Measurements from ENCODE around the gene TAF1D. TPM values are rescaled to one million over a fixed set of nuclear protein-coding genes. Genes with fewer than 3 reads are reported as not detected.

TAF1D gene
- polyA plus RNA-seq, 1 donor from 2014 or later, result 204 TPM

DNA sequence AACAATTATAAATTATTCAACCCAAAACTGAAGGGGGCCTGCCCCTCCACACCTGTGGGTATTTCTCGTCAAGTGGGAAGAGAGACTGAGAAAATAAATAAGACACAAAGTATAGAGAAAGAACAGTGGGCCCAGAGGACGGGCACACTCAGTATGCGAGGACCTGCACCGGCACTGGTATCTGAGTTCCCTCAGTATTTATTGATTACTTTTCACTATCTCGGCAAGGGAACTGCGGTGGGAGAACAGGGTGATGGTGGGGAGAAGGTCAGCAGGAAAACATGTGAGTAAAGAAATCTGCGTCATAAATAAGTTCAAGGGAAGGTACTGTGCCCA is 3.3 kb upstream of the TAF1D start:
- H2AFZ ChIP-seq (ENCODE audit: low read depth, low read length), result no peak overlapping the region
- H3K79me2 ChIP-seq (replicated peaks; ENCODE audit: insufficient read depth, low read length), result peaks cover 24% of the 10 kb centered on the region
- H3K4me2 ChIP-seq (ENCODE audit: low read length), result no peak overlapping the region
- TF ChIP-seq EZH2 (IDR thresholded peaks at IDR 0.05; ENCODE audit: borderline replicate concordance, insufficient read depth, low read length, poor library complexity, severe bottlenecking), result no peak
- no peak for TF ChIP-seq RAD21 (conservative IDR thresholded peaks at IDR 0.05)
- TF ChIP-seq, protein P1, sequence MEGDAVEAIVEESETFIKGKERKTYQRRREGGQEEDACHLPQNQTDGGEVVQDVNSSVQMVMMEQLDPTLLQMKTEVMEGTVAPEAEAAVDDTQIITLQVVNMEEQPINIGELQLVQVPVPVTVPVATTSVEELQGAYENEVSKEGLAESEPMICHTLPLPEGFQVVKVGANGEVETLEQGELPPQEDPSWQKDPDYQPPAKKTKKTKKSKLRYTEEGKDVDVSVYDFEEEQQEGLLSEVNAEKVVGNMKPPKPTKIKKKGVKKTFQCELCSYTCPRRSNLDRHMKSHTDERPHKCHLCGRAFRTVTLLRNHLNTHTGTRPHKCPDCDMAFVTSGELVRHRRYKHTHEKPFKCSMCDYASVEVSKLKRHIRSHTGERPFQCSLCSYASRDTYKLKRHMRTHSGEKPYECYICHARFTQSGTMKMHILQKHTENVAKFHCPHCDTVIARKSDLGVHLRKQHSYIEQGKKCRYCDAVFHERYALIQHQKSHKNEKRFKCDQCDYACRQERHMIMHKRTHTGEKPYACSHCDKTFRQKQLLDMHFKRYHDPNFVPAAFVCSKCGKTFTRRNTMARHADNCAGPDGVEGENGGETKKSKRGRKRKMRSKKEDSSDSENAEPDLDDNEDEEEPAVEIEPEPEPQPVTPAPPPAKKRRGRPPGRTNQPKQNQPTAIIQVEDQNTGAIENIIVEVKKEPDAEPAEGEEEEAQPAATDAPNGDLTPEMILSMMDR (IDR thresholded peaks at IDR 0.05; ENCODE audit: poor library complexity, severe bottlenecking), result no peak
- TF ChIP-seq, protein P2, sequence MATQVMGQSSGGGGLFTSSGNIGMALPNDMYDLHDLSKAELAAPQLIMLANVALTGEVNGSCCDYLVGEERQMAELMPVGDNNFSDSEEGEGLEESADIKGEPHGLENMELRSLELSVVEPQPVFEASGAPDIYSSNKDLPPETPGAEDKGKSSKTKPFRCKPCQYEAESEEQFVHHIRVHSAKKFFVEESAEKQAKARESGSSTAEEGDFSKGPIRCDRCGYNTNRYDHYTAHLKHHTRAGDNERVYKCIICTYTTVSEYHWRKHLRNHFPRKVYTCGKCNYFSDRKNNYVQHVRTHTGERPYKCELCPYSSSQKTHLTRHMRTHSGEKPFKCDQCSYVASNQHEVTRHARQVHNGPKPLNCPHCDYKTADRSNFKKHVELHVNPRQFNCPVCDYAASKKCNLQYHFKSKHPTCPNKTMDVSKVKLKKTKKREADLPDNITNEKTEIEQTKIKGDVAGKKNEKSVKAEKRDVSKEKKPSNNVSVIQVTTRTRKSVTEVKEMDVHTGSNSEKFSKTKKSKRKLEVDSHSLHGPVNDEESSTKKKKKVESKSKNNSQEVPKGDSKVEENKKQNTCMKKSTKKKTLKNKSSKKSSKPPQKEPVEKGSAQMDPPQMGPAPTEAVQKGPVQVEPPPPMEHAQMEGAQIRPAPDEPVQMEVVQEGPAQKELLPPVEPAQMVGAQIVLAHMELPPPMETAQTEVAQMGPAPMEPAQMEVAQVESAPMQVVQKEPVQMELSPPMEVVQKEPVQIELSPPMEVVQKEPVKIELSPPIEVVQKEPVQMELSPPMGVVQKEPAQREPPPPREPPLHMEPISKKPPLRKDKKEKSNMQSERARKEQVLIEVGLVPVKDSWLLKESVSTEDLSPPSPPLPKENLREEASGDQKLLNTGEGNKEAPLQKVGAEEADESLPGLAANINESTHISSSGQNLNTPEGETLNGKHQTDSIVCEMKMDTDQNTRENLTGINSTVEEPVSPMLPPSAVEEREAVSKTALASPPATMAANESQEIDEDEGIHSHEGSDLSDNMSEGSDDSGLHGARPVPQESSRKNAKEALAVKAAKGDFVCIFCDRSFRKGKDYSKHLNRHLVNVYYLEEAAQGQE (IDR thresholded peaks at IDR 0.05; ENCODE audit: borderline replicate concordance), result no peak
- no peaks in the 10 kb centered on the region for H3K27me3 ChIP-seq (ENCODE audit: insufficient read depth, low read depth, low read length)
- no peaks in the 10 kb centered on the region for H4K20me1 ChIP-seq (ENCODE audit: insufficient read depth)
- no peaks in the 10 kb centered on the region for H3K9me2 ChIP-seq (ENCODE audit: insufficient read depth, low read length)
- H3F3A ChIP-seq (ENCODE audit: insufficient read depth, low read length, poor library complexity, severe bottlenecking), result no peaks in the 10 kb centered on the region
- no peak overlapping the region for H3K9ac ChIP-seq (ENCODE audit: low read length)
- H3K9me3 ChIP-seq (ENCODE audit: low read length), result no peaks in the 10 kb centered on the region
- no peak overlapping the region for H3K27ac ChIP-seq (ENCODE audit: low read length)
- H3K36me3 ChIP-seq (ENCODE audit: insufficient read depth, low read length), result no peaks in the 10 kb centered on the region
- no peak overlapping the region for H3K4me3 ChIP-seq (ENCODE audit: low read length)

DNA sequence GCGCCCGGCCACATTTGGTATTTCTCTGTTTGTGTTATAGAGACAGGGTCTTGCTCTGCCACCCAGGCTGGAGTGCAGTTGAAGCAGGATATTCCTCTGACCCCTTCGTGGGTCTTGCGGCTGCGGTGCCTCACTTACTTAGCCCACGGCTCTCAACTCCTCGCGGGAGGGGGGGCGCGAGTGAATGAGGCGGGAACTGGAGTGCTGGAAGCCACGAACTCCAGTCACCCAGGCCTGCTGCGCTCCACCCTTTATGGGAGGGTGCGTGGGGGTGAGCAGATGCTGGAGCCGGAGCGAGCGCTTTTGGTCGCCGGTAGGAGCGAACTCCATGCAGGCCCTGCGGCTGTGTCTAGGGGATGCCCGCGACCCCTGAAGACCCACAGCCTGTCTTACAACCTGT is 2.0 kb upstream of the TAF1D start:
- Histone ChIP-seq H3K4me3 (ENCODE audit: low read length) (no peak overlapping the region), H3K27me3 (ENCODE audit: insufficient read depth, low read depth, low read length) (no peaks in the 10 kb centered on the region), H3K27ac (ENCODE audit: low read length) (no peak overlapping the region), H4K20me1 (ENCODE audit: insufficient read depth) (no peaks in the 10 kb centered on the region), H3K9me3 (ENCODE audit: low read length) (no peaks in the 10 kb centered on the region), H3K4me2 (ENCODE audit: low read length) (no peak overlapping the region), H3K9ac (ENCODE audit: low read length) (no peak overlapping the region), H2AFZ (ENCODE audit: low read depth, low read length) (no peak overlapping the region), H3F3A (ENCODE audit: insufficient read depth, low read length, poor library complexity, severe bottlenecking) (no peaks in the 10 kb centered on the region), H3K36me3 (ENCODE audit: insufficient read depth, low read length) (no peaks in the 10 kb centered on the region), H3K79me2 (replicated peaks; ENCODE audit: insufficient read depth, low read length) (peaks cover 38% of the 10 kb centered on the region), H3K9me2 (ENCODE audit: insufficient read depth, low read length) (no peaks in the 10 kb centered on the region)
- TF ChIP-seq SMC3 (conservative IDR thresholded peaks at IDR 0.05; ENCODE audit: poor library complexity) (no peak), TAF1 (IDR thresholded peaks at IDR 0.05; ENCODE audit: low read depth) (no peak), POLR2AphosphoS5 (IDR thresholded peaks at IDR 0.05) (no peak)
- TF ChIP-seq, protein P2 (IDR thresholded peaks at IDR 0.05; ENCODE audit: borderline replicate concordance), result no peak
